Measurements from ENCODE around the gene VWA3B.

- no peak for TF ChIP-seq EZH2phosphoT487 (IDR thresholded peaks at IDR 0.05; ENCODE audit: insufficient read depth, low read depth)
- no peak for TF ChIP-seq EZH2 (IDR thresholded peaks at IDR 0.05; ENCODE audit: insufficient read depth, poor library complexity, severe bottlenecking)
Measured at GRCh38 chr2:98037206-98037605, 49.8 kb upstream of the VWA3B start.
